Transverse colon (tissue), 4 donors: ENCODE measurements around the gene DDRGK1. TPM values are rescaled to one million over a fixed set of nuclear protein-coding genes. Genes with fewer than 3 reads are reported as not detected.

Experiments
- DNase-seq: peaks from one replicate; pipeline ENCODE4 v3.0.0-alpha.2; 2019
- H3K27ac ChIP-seq, 4 donors: fragments of 200-600 bp; sonication (generic); 2 replicates each; pipeline ENCODE4 v1.5.1; 2016 to 2018; ENCODE audit warnings: inconsistent platforms in 4 of 4
- H3K27me3 ChIP-seq: fragments of 200-600 bp; sonication (generic); 2 replicates; pipeline ENCODE4 v1.5.1; 2017; ENCODE audit warnings: inconsistent platforms
- H3K36me3 ChIP-seq, 4 donors: fragments of 200-600 bp; sonication (generic); 2 replicates each; pipeline ENCODE4 v1.5.1; 2017 to 2019; ENCODE audit warnings: inconsistent platforms in 4 of 4
- H3K4me1 ChIP-seq, 4 donors: fragments of 200-600 bp; sonication (generic); 2 replicates each; pipeline ENCODE4 v1.5.1; 2017 to 2020; ENCODE audit warnings: inconsistent platforms in 4 of 4
- H3K4me3 ChIP-seq, 4 donors: fragments of 200-600 bp; sonication (generic); 1 replicate in 1 of 4; 2 replicates in 3 of 4; pipeline versions ENCODE4 v1.5.1 to v1.6.1; 2017 to 2019; ENCODE audit warnings: inconsistent platforms in 4 of 4
- H3K9me3 ChIP-seq, 2 donors: fragments of 200-600 bp; sonication (generic); 2 replicates each; pipeline ENCODE4 v1.5.1; 2017 to 2019; ENCODE audit warnings: inconsistent platforms in 2 of 2
- CTCF ChIP-seq, 5 experiments: fragments of 200-600 bp in 3 of 5; fragments of 450-650 bp in 2 of 5; sonication (generic) in 3 of 5; IDR thresholded peaks; 1 replicate in 2 of 5; 2 replicates in 3 of 5; pipeline ENCODE4 v1.5.1; 2016 to 2017; ENCODE audit warnings: antibody characterized with exemption in 5 of 5, inconsistent platforms in 3 of 5, mild to moderate bottlenecking in 2 of 5, moderate library complexity in 1 of 5
- EP300 ChIP-seq: sonication (generic); formaldehyde crosslinking; IDR thresholded peaks from one replicate; pipeline ENCODE4 v1.6.1; 2017; ENCODE audit warnings: antibody characterized with exemption, low read depth
- POLR2A ChIP-seq: fragments of 450-650 bp; IDR thresholded peaks from one replicate; pipeline ENCODE4 v1.6.1; 2016; ENCODE audit warnings: antibody characterized with exemption, mild to moderate bottlenecking, moderate library complexity
- POLR2AphosphoS5 ChIP-seq, 3 donors: sonication (generic); formaldehyde crosslinking; IDR thresholded peaks; one replicate each; pipeline ENCODE4 v1.6.1; 2016; ENCODE audit warnings: antibody characterized with exemption in 3 of 3
- WGBS, 2 donors: methylation state at CpG; one replicate each; pipeline ENCODE4 v1.1.5; 2018; ENCODE audit warnings: low coverage in 1 of 2; 5-methylcytosine and 5-hydroxymethylcytosine counted together
- in situ Hi-C, 4 donors: fragments of 200-750 bp; cut with MboI; loops; one replicate each; pipeline versions ENCODE4 v1.15.0 to v1.15.1; 2017; ENCODE audit warnings: low sequenced_read_pairs in 3 of 4, low pct_ligation_motif_present in 1 of 4, low pct_unique_long_range_greater_than_20kb in 1 of 4
- intact Hi-C: fragments of 100-400 bp; cut with DNase I; formaldehyde crosslinking; loops from one replicate; pipeline ENCODE4 v1.15.1; 2023; ENCODE audit warnings: low total_unique reads
- total RNA-seq, 4 donors: library from RNA; depleted of rRNA; stranded (reverse); fragments of >200 nt; gene quantifications; one replicate each; pipeline ENCODE4 v1.1.0, GENCODE V29; 2016

Gene DDRGK1
- total RNA-seq, 4 donors from 2014 or later, result 47.0 to 85.6 (median 80.4) TPM

GRCh38 chr20:3245156-3245555 is 40.7 kb upstream of the DDRGK1 start:
- Histone ChIP-seq H3K36me3 (no peaks in the 10 kb centered on the region), H3K4me1 (peaks cover 3 to 11% (median 8%) of the 10 kb centered on the region in 4 donors), H3K27me3 (peaks cover 82% of the 10 kb centered on the region), H3K9me3 (no peaks in the 10 kb centered on the region), H3K4me3 (no peak overlapping the region), H3K27ac (no peak overlapping the region)
- WGBS, 2 donors, result 64 to 80% methylated on average over 2 of the region's 2 CpGs
- in situ Hi-C loops (no loop called here), intact Hi-C loops (no loop called here)
- TF ChIP-seq POLR2AphosphoS5 (IDR thresholded peaks at IDR 0.05) (no peak), CTCF (IDR thresholded peaks at IDR 0.05) (no peak), EP300 (no peak), POLR2A (no peak)
- no peak for DNase-seq

- no peak overlapping the region for H3K4me3 ChIP-seq
- in situ Hi-C loops, result no loop called here
- H3K36me3 ChIP-seq, result no peaks in the 10 kb centered on the region
- H3K27me3 ChIP-seq, result peaks cover 82% of the 10 kb centered on the region
- no peaks in the 10 kb centered on the region for H3K9me3 ChIP-seq
- no peak for TF ChIP-seq CTCF (IDR thresholded peaks at IDR 0.05)
- no peak for TF ChIP-seq POLR2AphosphoS5 (IDR thresholded peaks at IDR 0.05)
- no peak for TF ChIP-seq POLR2A
- no peak for TF ChIP-seq EP300
- 80% methylated on average over 1 of the region's 1 CpG; no CpG with 5 or more reads in 1 of the 2 donors for WGBS, 2 donors
- peaks cover 3 to 15% (median 13%) of the 10 kb centered on the region in 4 donors for H3K4me1 ChIP-seq
- no peak for DNase-seq
- no peak overlapping the region for H3K27ac ChIP-seq
- intact Hi-C loops, result no loop called here
Observed at GRCh38 chr20:3244613-3245012, 40.1 kb upstream of the DDRGK1 start.

- in situ Hi-C loops, result no loop called here
- peaks cover 82% of the 10 kb centered on the region for H3K27me3 ChIP-seq
- 70 to 77% methylated on average over 5 to 11 of the region's 11 CpGs for WGBS, 2 donors
Observed at GRCh38 chr20:3243718-3244358, 39.4 kb upstream of the DDRGK1 start.

GRCh38 chr20:3242172-3242692 is 37.8 kb upstream of the DDRGK1 start:
- in situ Hi-C loops, result no loop called here
- WGBS, 2 donors, result 43 to 58% methylated on average over 2 to 6 of the region's 6 CpGs

More at GRCh38 chr20:3243718-3244358, 39.4 kb upstream of the DDRGK1 start:
- TF ChIP-seq POLR2A, result no peak
- no peak for TF ChIP-seq CTCF (IDR thresholded peaks at IDR 0.05)
- TF ChIP-seq POLR2AphosphoS5 (IDR thresholded peaks at IDR 0.05), result no peak
- no peak for TF ChIP-seq EP300
- no peak overlapping the region for H3K4me3 ChIP-seq
- no peaks in the 10 kb centered on the region for H3K36me3 ChIP-seq
- peaks cover under 1 to 18% (median 12%) of the 10 kb centered on the region in 4 donors for H3K4me1 ChIP-seq
- H3K27ac ChIP-seq, result no peak overlapping the region
- intact Hi-C loops, result no loop called here
- H3K9me3 ChIP-seq, result no peaks in the 10 kb centered on the region
- DNase-seq, result no peak

More at GRCh38 chr20:3242172-3242692, 37.8 kb upstream of the DDRGK1 start:
- no peaks in the 10 kb centered on the region for H3K36me3 ChIP-seq
- H3K4me1 ChIP-seq, result peaks cover 6 to 25% (median 18%) of the 10 kb centered on the region in 4 donors
- H3K27ac ChIP-seq, result no peak overlapping the region
- no peaks in the 10 kb centered on the region for H3K9me3 ChIP-seq
- H3K4me3 ChIP-seq, result no peak overlapping the region
- peaks cover 82% of the 10 kb centered on the region for H3K27me3 ChIP-seq
- intact Hi-C loops, result no loop called here
- no peak for DNase-seq
- TF ChIP-seq CTCF (IDR thresholded peaks at IDR 0.05), result no peak
- TF ChIP-seq POLR2AphosphoS5 (IDR thresholded peaks at IDR 0.05), result no peak
- TF ChIP-seq EP300, result no peak
